Measurements from ENCODE around the gene GARIN5B. TPM values are rescaled to one million over a fixed set of nuclear protein-coding genes. Genes with fewer than 3 reads are reported as not detected.

Gene GARIN5B
- total and polyA plus RNA-seq, 2 of the 13 experiments (the other 11 are each of a cell fraction or from before 2014, with no cell fraction given): not detected

- TF ChIP-seq ZFP36 (IDR thresholded peaks at IDR 0.05; ENCODE audit: borderline replicate concordance, low read depth, low read length, partially characterized antibody): no peak
- TF ChIP-seq DDIT3 (CRISPR knock-in tag; IDR thresholded peaks at IDR 0.05): no peak
- TF ChIP-seq ELF4 (CRISPR knock-in tag; IDR thresholded peaks at IDR 0.05; ENCODE audit: borderline replicate concordance): no peak
- peak; percentile 38; the same call in 1 of the 2 replicates for TF ChIP-seq ZNF547 (CRISPR knock-in tag; IDR thresholded peaks at IDR 0.05)
- TF ChIP-seq ZSCAN12 (CRISPR knock-in tag; IDR thresholded peaks at IDR 0.05): no peak
- TF ChIP-seq MTERF4 (CRISPR knock-in tag; IDR thresholded peaks at IDR 0.05): no peak
- no peak for TF ChIP-seq KAT2B (IDR thresholded peaks at IDR 0.05; ENCODE audit: borderline replicate concordance, low read depth, low read length)
- no peak for TF ChIP-seq HOXA7 (CRISPR knock-in tag; IDR thresholded peaks at IDR 0.05)
- TF ChIP-seq ZNF557 (CRISPR knock-in tag; IDR thresholded peaks at IDR 0.05): no peak
- no peak for TF ChIP-seq DNMT1 (CRISPR knock-in tag; IDR thresholded peaks at IDR 0.05)
- TF ChIP-seq, protein P1, sequence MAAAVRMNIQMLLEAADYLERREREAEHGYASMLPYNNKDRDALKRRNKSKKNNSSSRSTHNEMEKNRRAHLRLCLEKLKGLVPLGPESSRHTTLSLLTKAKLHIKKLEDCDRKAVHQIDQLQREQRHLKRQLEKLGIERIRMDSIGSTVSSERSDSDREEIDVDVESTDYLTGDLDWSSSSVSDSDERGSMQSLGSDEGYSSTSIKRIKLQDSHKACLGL (CRISPR knock-in tag; IDR thresholded peaks at IDR 0.05): no peak
- no peak for TF ChIP-seq ZNF24 (IDR thresholded peaks at IDR 0.05)
- TF ChIP-seq MED8 (CRISPR knock-in tag; IDR thresholded peaks at IDR 0.05; ENCODE audit: insufficient replicate concordance): no peak
- TF ChIP-seq, protein P2, sequence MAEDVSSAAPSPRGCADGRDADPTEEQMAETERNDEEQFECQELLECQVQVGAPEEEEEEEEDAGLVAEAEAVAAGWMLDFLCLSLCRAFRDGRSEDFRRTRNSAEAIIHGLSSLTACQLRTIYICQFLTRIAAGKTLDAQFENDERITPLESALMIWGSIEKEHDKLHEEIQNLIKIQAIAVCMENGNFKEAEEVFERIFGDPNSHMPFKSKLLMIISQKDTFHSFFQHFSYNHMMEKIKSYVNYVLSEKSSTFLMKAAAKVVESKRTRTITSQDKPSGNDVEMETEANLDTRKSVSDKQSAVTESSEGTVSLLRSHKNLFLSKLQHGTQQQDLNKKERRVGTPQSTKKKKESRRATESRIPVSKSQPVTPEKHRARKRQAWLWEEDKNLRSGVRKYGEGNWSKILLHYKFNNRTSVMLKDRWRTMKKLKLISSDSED (CRISPR knock-in tag; IDR thresholded peaks at IDR 0.05): no peak
- no peak for TF ChIP-seq RFX5 (IDR thresholded peaks at IDR 0.05; ENCODE audit: low read depth, low read length)
- TF ChIP-seq KMT2A (CRISPR knock-in tag; IDR thresholded peaks at IDR 0.05): no peak
- no peak for TF ChIP-seq ZNF30 (CRISPR knock-in tag; IDR thresholded peaks at IDR 0.05)
- no peak for TF ChIP-seq WIZ (CRISPR knock-in tag; IDR thresholded peaks at IDR 0.05)
- TF ChIP-seq SRSF1 (optimal IDR thresholded peaks at IDR 0.05; ENCODE audit: low read depth, low read length): no peak
- TF ChIP-seq KDM6A (CRISPR knock-in tag; IDR thresholded peaks at IDR 0.05; ENCODE audit: low read depth): peak; percentile 63; the same call in 1 of the 2 replicates
- TF ChIP-seq SIX4 (CRISPR knock-in tag; IDR thresholded peaks at IDR 0.05): 0 out of 2 replicates have a peak, but pooled peaks have one; percentile 26
- no peak for TF ChIP-seq ZNF790 (CRISPR knock-in tag; IDR thresholded peaks at IDR 0.05; ENCODE audit: borderline replicate concordance)
- peak; percentile 49; the same call in 1 of the 2 replicates for TF ChIP-seq ZNF580 (CRISPR knock-in tag; IDR thresholded peaks at IDR 0.05; ENCODE audit: borderline replicate concordance, low read depth)
- TF ChIP-seq ZFP41 (CRISPR knock-in tag; IDR thresholded peaks at IDR 0.05; ENCODE audit: borderline replicate concordance): no peak
- TF ChIP-seq NR2F6 (IDR thresholded peaks at IDR 0.05): no peak
- TF ChIP-seq NR2F6 (CRISPR knock-in tag; IDR thresholded peaks at IDR 0.05): no peak; the same call in 1 of the 2 replicates
- TF ChIP-seq ZNF530 (CRISPR knock-in tag; IDR thresholded peaks at IDR 0.05; ENCODE audit: low read depth): no peak
- no peak for TF ChIP-seq SETDB1 (CRISPR knock-in tag; IDR thresholded peaks at IDR 0.05; ENCODE audit: borderline replicate concordance)
- TF ChIP-seq, protein P3, sequence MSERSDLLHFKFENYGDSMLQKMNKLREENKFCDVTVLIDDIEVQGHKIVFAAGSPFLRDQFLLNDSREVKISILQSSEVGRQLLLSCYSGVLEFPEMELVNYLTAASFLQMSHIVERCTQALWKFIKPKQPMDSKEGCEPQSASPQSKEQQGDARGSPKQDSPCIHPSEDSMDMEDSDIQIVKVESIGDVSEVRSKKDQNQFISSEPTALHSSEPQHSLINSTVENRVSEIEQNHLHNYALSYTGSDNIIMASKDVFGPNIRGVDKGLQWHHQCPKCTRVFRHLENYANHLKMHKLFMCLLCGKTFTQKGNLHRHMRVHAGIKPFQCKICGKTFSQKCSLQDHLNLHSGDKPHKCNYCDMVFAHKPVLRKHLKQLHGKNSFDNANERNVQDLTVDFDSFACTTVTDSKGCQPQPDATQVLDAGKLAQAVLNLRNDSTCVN (CRISPR knock-in tag; IDR thresholded peaks at IDR 0.05; ENCODE audit: borderline replicate concordance): no peak
- TF ChIP-seq ZFAT (CRISPR knock-in tag; conservative IDR thresholded peaks at IDR 0.05): no peak
Measured at GRCh38 chr19:55333870-55334269, 29.2 kb downstream of the GARIN5B start (continued).
